HL-60 (cell line): ENCODE data around the gene SORCS1.

Experiments
- DNase-seq, 2 experiments: peaks; one replicate each; pipeline ENCODE4 v3.0.0-alpha.2; 2010 to 2020; ENCODE audit warnings: low read depth in 1 of 2, low spot score in 1 of 2
- H3K27ac ChIP-seq: fragments of 250-450 bp; sonication (Bioruptor Pico); replicated peaks from 2 replicates; pipeline ENCODE4 v1.5.1; 2020; ENCODE audit warnings: mild to moderate bottlenecking, moderate library complexity
- H3K27me3 ChIP-seq: fragments of 250-450 bp; sonication (Bioruptor Pico); 2 replicates; pipeline ENCODE4 v1.5.1; 2021; ENCODE audit warnings: mild to moderate bottlenecking, moderate library complexity; ENCODE audit not compliant: insufficient read depth, poor library complexity, severe bottlenecking
- H3K4me3 ChIP-seq: replicated peaks from 2 replicates; pipeline ENCODE4 v1.5.1; 2011; ENCODE audit warnings: mild to moderate bottlenecking, control low read depth, low read length; ENCODE audit not compliant: insufficient read depth
- GABPA ChIP-seq: IDR thresholded peaks from 2 replicates; pipeline ENCODE4 v1.6.1; 2012; ENCODE audit warnings: low read depth
- POLR2AphosphoS5 ChIP-seq: IDR thresholded peaks from 2 replicates; pipeline ENCODE4 v1.6.1; 2012; ENCODE audit warnings: low read depth
- SPI1 ChIP-seq: IDR thresholded peaks from 2 replicates; pipeline ENCODE4 v1.6.1; 2012; ENCODE audit warnings: low read depth, mild to moderate bottlenecking, borderline replicate concordance
- TF ChIP-seq, protein P1 (sequence below): IDR thresholded peaks from one replicate; pipeline ENCODE4 v1.5.1; 2011; ENCODE audit warnings: low read length, control low read depth, inconsistent platforms; ENCODE audit not compliant: insufficient read depth
- TF ChIP-seq, protein P2 (sequence below): IDR thresholded peaks from 2 replicates; pipeline ENCODE4 v1.6.1; 2012; ENCODE audit warnings: low read depth; ENCODE audit not compliant: insufficient replicate concordance

SORCS1 gene

DNA sequence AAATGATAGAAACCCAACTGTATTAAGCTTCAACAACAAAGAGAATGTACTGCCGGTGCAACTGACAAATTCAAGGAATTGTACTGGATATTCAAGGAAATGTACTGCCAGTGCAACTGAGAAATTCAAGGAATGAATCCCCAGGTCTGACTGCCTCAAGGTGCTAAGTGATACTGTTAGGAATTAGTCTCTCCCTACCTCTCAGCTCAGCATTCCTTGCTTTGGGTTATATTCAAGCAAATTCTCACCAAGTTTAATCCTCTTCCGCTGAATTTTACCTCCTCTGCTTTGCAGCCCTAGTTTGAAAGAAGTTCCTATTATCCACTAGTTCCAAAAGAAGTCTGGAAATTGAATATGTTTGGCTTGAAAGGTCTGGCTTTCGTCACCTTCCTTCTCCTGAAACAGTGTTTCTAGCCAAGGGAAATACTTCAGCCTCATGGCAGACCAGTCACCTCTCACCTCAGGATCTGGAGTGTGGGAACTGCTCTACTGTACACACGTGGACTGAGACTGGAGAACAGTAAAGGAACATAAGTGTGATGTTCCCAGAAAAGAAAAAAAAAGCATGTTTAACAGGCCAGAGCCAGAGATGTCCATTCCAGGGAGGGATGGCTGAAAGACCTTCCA, 60.4 kb downstream of the SORCS1 start:
- no peak overlapping the region for H3K27ac ChIP-seq
- TF ChIP-seq, protein P1, sequence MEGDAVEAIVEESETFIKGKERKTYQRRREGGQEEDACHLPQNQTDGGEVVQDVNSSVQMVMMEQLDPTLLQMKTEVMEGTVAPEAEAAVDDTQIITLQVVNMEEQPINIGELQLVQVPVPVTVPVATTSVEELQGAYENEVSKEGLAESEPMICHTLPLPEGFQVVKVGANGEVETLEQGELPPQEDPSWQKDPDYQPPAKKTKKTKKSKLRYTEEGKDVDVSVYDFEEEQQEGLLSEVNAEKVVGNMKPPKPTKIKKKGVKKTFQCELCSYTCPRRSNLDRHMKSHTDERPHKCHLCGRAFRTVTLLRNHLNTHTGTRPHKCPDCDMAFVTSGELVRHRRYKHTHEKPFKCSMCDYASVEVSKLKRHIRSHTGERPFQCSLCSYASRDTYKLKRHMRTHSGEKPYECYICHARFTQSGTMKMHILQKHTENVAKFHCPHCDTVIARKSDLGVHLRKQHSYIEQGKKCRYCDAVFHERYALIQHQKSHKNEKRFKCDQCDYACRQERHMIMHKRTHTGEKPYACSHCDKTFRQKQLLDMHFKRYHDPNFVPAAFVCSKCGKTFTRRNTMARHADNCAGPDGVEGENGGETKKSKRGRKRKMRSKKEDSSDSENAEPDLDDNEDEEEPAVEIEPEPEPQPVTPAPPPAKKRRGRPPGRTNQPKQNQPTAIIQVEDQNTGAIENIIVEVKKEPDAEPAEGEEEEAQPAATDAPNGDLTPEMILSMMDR = no peak
- TF ChIP-seq GABPA (no peak), POLR2AphosphoS5 (no peak), SPI1 (no peak)
- TF ChIP-seq, protein P2, sequence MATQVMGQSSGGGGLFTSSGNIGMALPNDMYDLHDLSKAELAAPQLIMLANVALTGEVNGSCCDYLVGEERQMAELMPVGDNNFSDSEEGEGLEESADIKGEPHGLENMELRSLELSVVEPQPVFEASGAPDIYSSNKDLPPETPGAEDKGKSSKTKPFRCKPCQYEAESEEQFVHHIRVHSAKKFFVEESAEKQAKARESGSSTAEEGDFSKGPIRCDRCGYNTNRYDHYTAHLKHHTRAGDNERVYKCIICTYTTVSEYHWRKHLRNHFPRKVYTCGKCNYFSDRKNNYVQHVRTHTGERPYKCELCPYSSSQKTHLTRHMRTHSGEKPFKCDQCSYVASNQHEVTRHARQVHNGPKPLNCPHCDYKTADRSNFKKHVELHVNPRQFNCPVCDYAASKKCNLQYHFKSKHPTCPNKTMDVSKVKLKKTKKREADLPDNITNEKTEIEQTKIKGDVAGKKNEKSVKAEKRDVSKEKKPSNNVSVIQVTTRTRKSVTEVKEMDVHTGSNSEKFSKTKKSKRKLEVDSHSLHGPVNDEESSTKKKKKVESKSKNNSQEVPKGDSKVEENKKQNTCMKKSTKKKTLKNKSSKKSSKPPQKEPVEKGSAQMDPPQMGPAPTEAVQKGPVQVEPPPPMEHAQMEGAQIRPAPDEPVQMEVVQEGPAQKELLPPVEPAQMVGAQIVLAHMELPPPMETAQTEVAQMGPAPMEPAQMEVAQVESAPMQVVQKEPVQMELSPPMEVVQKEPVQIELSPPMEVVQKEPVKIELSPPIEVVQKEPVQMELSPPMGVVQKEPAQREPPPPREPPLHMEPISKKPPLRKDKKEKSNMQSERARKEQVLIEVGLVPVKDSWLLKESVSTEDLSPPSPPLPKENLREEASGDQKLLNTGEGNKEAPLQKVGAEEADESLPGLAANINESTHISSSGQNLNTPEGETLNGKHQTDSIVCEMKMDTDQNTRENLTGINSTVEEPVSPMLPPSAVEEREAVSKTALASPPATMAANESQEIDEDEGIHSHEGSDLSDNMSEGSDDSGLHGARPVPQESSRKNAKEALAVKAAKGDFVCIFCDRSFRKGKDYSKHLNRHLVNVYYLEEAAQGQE = no peak
- no peak for DNase-seq
- H3K27me3 ChIP-seq = no peaks in the 10 kb centered on the region
- H3K4me3 ChIP-seq = no peak overlapping the region

DNA sequence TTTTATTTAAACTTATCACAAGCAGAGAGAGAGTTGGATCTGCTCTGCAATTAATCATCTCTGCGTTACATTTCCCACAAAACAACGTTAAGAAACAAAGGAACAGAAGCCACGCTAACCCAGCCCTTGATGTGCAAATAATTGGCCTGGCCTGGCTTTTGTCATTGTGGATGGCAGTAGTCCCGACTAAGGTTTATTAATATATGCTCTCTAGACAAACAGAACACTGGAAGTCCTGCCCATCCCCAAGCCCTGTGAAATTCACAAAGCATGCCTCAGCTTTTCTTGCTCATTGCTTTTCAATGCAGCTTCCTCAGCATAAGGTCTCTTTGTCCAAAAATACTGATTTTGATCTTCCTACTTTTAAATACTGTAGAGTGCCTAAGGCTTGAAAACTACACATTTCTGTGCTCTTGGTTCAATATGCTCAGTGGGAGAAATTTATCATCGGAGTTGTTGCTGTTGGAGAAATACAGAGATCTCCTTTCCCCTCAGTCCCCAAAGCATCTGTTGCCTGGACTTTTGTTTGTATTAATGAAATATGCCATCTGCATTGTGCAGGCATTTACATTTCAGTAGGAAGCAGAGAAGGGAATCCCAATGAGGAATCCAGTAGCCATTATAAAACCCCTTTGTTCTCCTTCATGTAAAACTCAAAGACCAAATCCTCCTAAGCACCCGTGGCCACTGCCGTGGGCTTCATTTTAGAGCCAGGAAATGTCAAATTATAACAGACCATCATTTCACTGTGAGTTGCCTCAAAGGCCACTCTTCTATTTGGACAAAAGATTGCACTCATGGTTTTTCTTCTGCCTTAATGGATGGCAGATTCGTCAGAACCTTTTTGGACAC, 61.1 kb downstream of the SORCS1 start:
- no peak for TF ChIP-seq POLR2AphosphoS5
- TF ChIP-seq, protein P1 = no peak
- TF ChIP-seq GABPA = no peak
- TF ChIP-seq SPI1 = no peak
- Histone ChIP-seq H3K4me3 (no peak overlapping the region), H3K27ac (no peak overlapping the region), H3K27me3 (no peaks in the 10 kb centered on the region)
- DNase-seq = no peak

DNA sequence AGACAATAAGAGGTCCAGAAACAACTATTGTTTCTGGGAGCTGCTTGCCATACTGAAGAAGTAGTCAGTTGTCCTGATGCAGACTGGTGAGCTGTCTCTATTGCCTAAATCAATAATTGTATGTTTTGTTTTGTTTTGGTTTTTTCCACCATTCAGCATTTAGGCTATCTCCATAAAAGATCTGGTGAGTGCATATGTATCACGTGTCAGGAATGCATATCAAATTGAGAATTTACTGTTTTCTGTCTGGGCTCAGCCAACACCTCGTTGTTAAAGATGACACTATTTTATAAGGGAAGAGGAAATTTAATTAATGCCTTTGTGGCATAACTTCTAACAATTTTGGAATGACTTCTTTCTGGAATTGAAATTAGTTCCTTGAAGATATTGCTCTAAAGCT, 66.2 kb downstream of the SORCS1 start:
- Histone ChIP-seq H3K27ac (no peak overlapping the region), H3K4me3 (no peak overlapping the region), H3K27me3 (no peaks in the 10 kb centered on the region)
- no peak for DNase-seq
- TF ChIP-seq, protein P1 = no peak
- TF ChIP-seq POLR2AphosphoS5 (no peak), GABPA (no peak), SPI1 (no peak)
- TF ChIP-seq, protein P2 = no peak
